Heart left ventricle (tissue), 16 donors: ENCODE data around the gene FGD1. TPM values are rescaled to one million over a fixed set of nuclear protein-coding genes. Genes with fewer than 3 reads are reported as not detected.

Experiments
- ATAC-seq, 4 donors: fragments of 200-7000 bp; cut with Tn5 transposase; one replicate each; pipeline ENCODE4 v1.9.1; 2020 to 2022; ENCODE audit warnings: moderate library complexity in 4 of 4, mild to moderate bottlenecking in 3 of 4, moderate number of reproducible peaks in 1 of 4
- DNase-seq, 5 donors: peaks; one replicate each; pipeline ENCODE4 v3.0.0-alpha.2; 2020
- H3K27ac ChIP-seq, 12 donors: fragments of 200-600 bp; sonication (generic) in 4 of 12; one replicate each; pipeline versions ENCODE4 v1.5.0 to v1.8.0; 2016 to 2022; ENCODE audit warnings: mild to moderate bottlenecking in 2 of 12
- H3K27me3 ChIP-seq, 9 donors: fragments of 200-600 bp; sonication (generic) in 2 of 9; one replicate each; pipeline versions ENCODE4 v1.5.1 to v1.8.0; 2016 to 2022; ENCODE audit warnings: mild to moderate bottlenecking in 3 of 9
- H3K36me3 ChIP-seq, 9 donors: fragments of 200-600 bp; sonication (generic) in 2 of 9; one replicate each; pipeline versions ENCODE4 v1.5.0 to v1.8.0; 2018 to 2022; ENCODE audit warnings: mild to moderate bottlenecking in 2 of 9
- H3K4me1 ChIP-seq, 12 donors: fragments of 200-600 bp; sonication (generic) in 4 of 12; one replicate each; pipeline versions ENCODE4 v1.5.0 to v1.8.0; 2016 to 2022; ENCODE audit warnings: mild to moderate bottlenecking in 3 of 12
- H3K4me3 ChIP-seq, 12 donors: fragments of 200-600 bp; sonication (generic) in 4 of 12; one replicate each; pipeline versions ENCODE4 v1.5.0 to v1.8.0; 2017 to 2022; ENCODE audit warnings: mild to moderate bottlenecking in 9 of 12, moderate library complexity in 4 of 12
- H3K9me3 ChIP-seq, 12 donors: fragments of 200-600 bp; sonication (generic) in 4 of 12; one replicate each; pipeline versions ENCODE4 v1.5.0 to v1.8.0; 2016 to 2022; ENCODE audit warnings: mild to moderate bottlenecking in 1 of 12
- CTCF ChIP-seq, 12 donors: fragments of 200-600 bp; sonication (generic) in 4 of 12; IDR thresholded peaks; one replicate each; pipeline versions ENCODE4 v1.5.0 to v1.8.0; 2018 to 2022; ENCODE audit warnings: antibody characterized with exemption in 12 of 12, mild to moderate bottlenecking in 5 of 12
- POLR2A ChIP-seq, 2 donors: fragments of 450-650 bp; IDR thresholded peaks; one replicate each; pipeline ENCODE4 v1.6.1; 2017; ENCODE audit warnings: antibody characterized with exemption in 2 of 2, mild to moderate bottlenecking in 2 of 2, moderate library complexity in 2 of 2
- WGBS, 4 donors: extraction: QIAGEN DNeasy Blood & Tissue Kit in 2 of 4; methylation state at CpG; one replicate each; pipeline versions ENCODE4 v1.1.5 to v1.1.7; 2013 to 2018; 5-methylcytosine and 5-hydroxymethylcytosine counted together
- intact Hi-C, 10 donors: fragments of 100-400 bp; cut with DNase I; formaldehyde crosslinking; loops; one replicate each; pipeline versions ENCODE4 v1.11.1 to v1.14.2; 2022
- polyA plus RNA-seq, 2 donors: library from polyadenylated mRNA; stranded (reverse); fragments of 200-250 nt; gene quantifications; one replicate each; pipeline ENCODE4 v1.2.3, GENCODE V29; 2013
- total RNA-seq, 9 donors: library from RNA; depleted of rRNA in 2 of 9; stranded (reverse); fragments of >200 nt in 2 of 9; fragmentation: NEBNext Ultra II Directional in 3 of 9; extraction: Animal tissue kit (Norgen Biotek cat#: 25700) in 3 of 9; gene quantifications; one replicate each; pipeline versions ENCODE4 v1.1.0 to v1.2.4, GENCODE V29; 2016 to 2023
- donor health status: ischemic (EF 13 %, LVEDD 7.1; RV severe dilation, severe dysfunction).
- donor health status: healthy with polysubstance abuse.
- donor health status: DM: no; HTN: yes; CAD: no.
- donor health status: DM: no; HTN: no; CAD: no.
- donor health status: ischemic (EF 25% LVEDD 6.9; RV normal size, moderate dysfunction).
- donor health status: ischemic (EF 25% LVEDD 5.7; RV mildly dilated, moderate dysfunction).
- donor health status: healthy.
- donor health status: DM: yes; HTN: yes; CAD: no.
- donor health status: ischemic (EF 35%, LVEDD 5.7; RV mildly dilated, moderate dysfunction).
- donor health status: nonischemic (EF 11% LVEDD 7.7; RV severe dilation, severe dysfunction).
- donor health status: DM: yes; HTN: yes; CAD: no.
- donor health status: PGD.
- donor health status: ischemic (EF 29% LVEDD 5.4; RV normal size, mild dysfunction).
- donor health status: nonischemic (EF 23%, LVEDD 6.1; RV moderate dilation, normal function).

Gene FGD1
- total and polyA plus RNA-seq, 11 donors: 3.9 to 7.5 (median 5.9) TPM

GRCh38 chrX:54416965-54417364, 79.1 kb downstream of the FGD1 start:
- intact Hi-C loops: no loop called here
- no peaks in the 10 kb centered on the region for H3K9me3 ChIP-seq
- H3K4me1 ChIP-seq: peaks cover 0 to 5% (median 0%) of the 10 kb centered on the region in 12 donors
- H3K27me3 ChIP-seq: peaks cover 0 to 4% (median 0%) of the 10 kb centered on the region in 9 donors
- 61 to 90% (median 71%) methylated on average over 2 of the region's 2 CpGs for WGBS, 4 donors
- H3K27ac ChIP-seq: no peak overlapping the region
- ATAC-seq: no peak
- TF ChIP-seq CTCF (IDR thresholded peaks at IDR 0.05): no peak
- TF ChIP-seq POLR2A (IDR thresholded peaks at IDR 0.05): no peak
- DNase-seq: no peak
- H3K36me3 ChIP-seq: no peaks in the 10 kb centered on the region
- no peak overlapping the region for H3K4me3 ChIP-seq

GRCh38 chrX:54415534-54416350, 80.3 kb downstream of the FGD1 start:
- DNase-seq (no peak), ATAC-seq (no peak)
- no peak overlapping the region for H3K4me3 ChIP-seq
- no peak for TF ChIP-seq CTCF (IDR thresholded peaks at IDR 0.05)
- TF ChIP-seq POLR2A (IDR thresholded peaks at IDR 0.05): no peak
- no peak overlapping the region for H3K27ac ChIP-seq
- H3K36me3 ChIP-seq: no peaks in the 10 kb centered on the region
- H3K9me3 ChIP-seq: no peaks in the 10 kb centered on the region
- intact Hi-C loops: no loop called here
- WGBS, 4 donors: 29 to 53% (median 40%) methylated on average over 13 of the region's 13 CpGs
- H3K4me1 ChIP-seq: peaks cover 0 to 5% (median 0%) of the 10 kb centered on the region in 12 donors
- peaks cover 0 to 4% (median 0%) of the 10 kb centered on the region in 9 donors for H3K27me3 ChIP-seq

GRCh38 chrX:54413753-54414152, 82.3 kb downstream of the FGD1 start:
- Histone ChIP-seq H3K27me3 (peaks cover 0 to 4% (median 0%) of the 10 kb centered on the region in 9 donors), H3K9me3 (no peaks in the 10 kb centered on the region), H3K36me3 (no peaks in the 10 kb centered on the region), H3K4me1 (no peaks in the 10 kb centered on the region), H3K27ac (no peak overlapping the region), H3K4me3 (no peak overlapping the region)
- ATAC-seq (no peak), DNase-seq (no peak)
- 67 to 85% (median 76%) methylated on average over 3 of the region's 3 CpGs for WGBS, 4 donors
- TF ChIP-seq POLR2A (IDR thresholded peaks at IDR 0.05) (no peak), CTCF (IDR thresholded peaks at IDR 0.05) (no peak)
- intact Hi-C loops: no loop called here

- intact Hi-C loops: no loop called here
- Histone ChIP-seq H3K9me3 (no peaks in the 10 kb centered on the region), H3K27me3 (peaks cover 0 to 7% (median 0%) of the 10 kb centered on the region in 9 donors), H3K27ac (no peak overlapping the region), H3K4me3 (no peak overlapping the region), H3K4me1 (no peaks in the 10 kb centered on the region), H3K36me3 (no peaks in the 10 kb centered on the region)
- WGBS, 4 donors: 44 to 67% (median 63%) methylated on average over 1 of the region's 1 CpG
- TF ChIP-seq CTCF (IDR thresholded peaks at IDR 0.05) (no peak), POLR2A (IDR thresholded peaks at IDR 0.05) (no peak)
- DNase-seq (no peak), ATAC-seq (peak in 1 of 4 donors; percentile 24)
Observed at GRCh38 chrX:54411732-54412131, 84.3 kb downstream of the FGD1 start.
